ENCODE measurements around the gene IGSF23. TPM values are rescaled to one million over a fixed set of nuclear protein-coding genes. Genes with fewer than 3 reads are reported as not detected.
A peak's percentile ranks its signal among the peaks of the same experiment; 100 is the strongest.
"Not testable (repeated sequence)": the region's sequence is repeated elsewhere in the genome, so short reads cannot be mapped to it uniquely, and the experiment has no call there.

The IGSF23 gene
- total and polyA plus RNA-seq, 2 of the 4 experiments (the other 2 are of a cell fraction): 0.27 TPM; not detected in 1

DNA sequence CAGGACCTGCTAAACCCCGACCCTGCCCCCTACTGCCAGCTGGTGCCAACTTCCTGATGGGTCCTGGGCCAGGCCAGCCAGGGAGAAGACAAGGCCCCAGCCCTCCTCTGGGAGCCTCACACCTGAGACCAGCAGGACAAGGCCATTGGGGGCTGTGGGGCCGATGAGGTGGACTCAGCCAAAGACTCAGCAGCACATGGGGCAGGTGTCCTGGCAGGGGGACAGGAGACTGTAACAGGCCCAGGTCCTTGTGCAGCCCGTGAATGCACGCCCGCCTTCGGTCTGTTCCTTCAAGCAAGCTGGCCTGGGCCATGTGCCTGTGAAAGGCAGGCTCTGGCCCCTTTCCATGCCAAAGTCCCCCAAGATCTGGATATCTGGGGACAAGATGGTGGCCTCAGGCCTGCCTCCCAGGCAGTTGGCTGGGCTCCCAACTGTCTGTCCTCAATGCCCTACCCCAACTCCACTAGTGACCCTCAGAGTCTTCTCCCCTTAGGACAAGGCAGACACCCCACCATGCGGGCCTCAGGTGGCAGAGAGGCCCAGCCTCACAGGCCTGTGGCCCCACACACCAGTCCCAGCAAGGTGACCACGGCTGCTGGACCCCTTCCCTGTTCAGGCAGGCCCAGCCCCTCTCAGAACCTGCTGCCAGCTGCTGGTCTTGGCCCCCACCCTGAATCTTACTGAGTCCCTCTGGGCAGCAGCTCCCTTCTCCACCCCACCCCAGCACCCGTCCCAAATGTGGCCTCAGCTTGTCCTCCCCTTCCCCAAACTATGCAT lies 70.3 kb downstream of the IGSF23 start (continued):
- TF ChIP-seq, protein P1, sequence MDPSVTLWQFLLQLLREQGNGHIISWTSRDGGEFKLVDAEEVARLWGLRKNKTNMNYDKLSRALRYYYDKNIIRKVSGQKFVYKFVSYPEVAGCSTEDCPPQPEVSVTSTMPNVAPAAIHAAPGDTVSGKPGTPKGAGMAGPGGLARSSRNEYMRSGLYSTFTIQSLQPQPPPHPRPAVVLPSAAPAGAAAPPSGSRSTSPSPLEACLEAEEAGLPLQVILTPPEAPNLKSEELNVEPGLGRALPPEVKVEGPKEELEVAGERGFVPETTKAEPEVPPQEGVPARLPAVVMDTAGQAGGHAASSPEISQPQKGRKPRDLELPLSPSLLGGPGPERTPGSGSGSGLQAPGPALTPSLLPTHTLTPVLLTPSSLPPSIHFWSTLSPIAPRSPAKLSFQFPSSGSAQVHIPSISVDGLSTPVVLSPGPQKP (IDR thresholded peaks at IDR 0.05; ENCODE audit: borderline replicate concordance, low read depth, low read length): no peak
- no peak for TF ChIP-seq CHD1 (IDR thresholded peaks at IDR 0.05; ENCODE audit: low read depth, low read length)

DNA sequence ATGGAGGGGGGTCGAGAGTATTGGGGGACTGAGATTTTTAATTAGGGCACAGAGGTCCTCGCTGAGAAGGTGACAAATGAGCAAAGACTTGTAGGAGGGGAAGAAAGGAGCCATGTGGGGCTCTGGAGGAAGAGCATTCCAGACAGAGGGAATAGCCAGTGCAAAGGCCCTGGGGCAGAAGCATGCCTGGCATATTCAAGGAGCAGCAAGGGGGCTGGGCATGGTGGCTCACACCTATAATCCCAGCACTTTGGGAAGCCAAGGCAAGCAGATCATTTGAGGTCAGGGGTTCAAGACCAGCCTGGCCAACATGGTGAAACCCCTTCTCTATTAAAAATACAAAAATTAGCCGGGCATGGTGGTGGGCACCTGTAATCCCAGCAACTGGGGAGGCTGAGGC lies 71.0 kb downstream of the IGSF23 start:
- H3K4me2 ChIP-seq (ENCODE audit: low read depth, low read length); H4K5ac ChIP-seq (ENCODE audit: low read depth, low read length); H3K9me3 ChIP-seq (ENCODE audit: control insufficient read depth, insufficient read depth, low read length); BruUV-seq (replicated peaks); H3K27me3 ChIP-seq (ENCODE audit: control insufficient read depth, insufficient read depth, low read length); CTCF ChIA-PET; H3K23ac ChIP-seq (ENCODE audit: low read depth, low read length); H3K9ac ChIP-seq (ENCODE audit: low read depth, low read length); H3K4me1 ChIP-seq (ENCODE audit: control insufficient read depth, insufficient read depth, low read length); intact Hi-C loops (cut with micrococcal nuclease); H3K4me3 ChIP-seq (ENCODE audit: insufficient read depth, low read depth, low read length); H3K79me1 ChIP-seq (ENCODE audit: low read depth in 1 of 2, low read length in 2 of 2); H3K18ac ChIP-seq (ENCODE audit: low read depth, low read length); ATAC-seq (ENCODE audit: low read depth); H4K20me1 ChIP-seq (ENCODE audit: insufficient read depth, low read length); dilution Hi-C loops (cut with HindIII; ENCODE audit: low sequenced_read_pairs, unreplicated experiment); H3K56ac ChIP-seq (ENCODE audit: extremely low read depth, insufficient read depth, low read length); H2AFZ ChIP-seq (replicated peaks; ENCODE audit: low read length, poor library complexity); H2BK15ac ChIP-seq (ENCODE audit: low read depth, low read length); DNase-seq; POLR2A ChIA-PET (ENCODE audit: unreplicated experiment); H3K9me1 ChIP-seq (ENCODE audit: insufficient read depth, low read length): not testable (repeated sequence)
- Histone ChIP-seq H3K27ac (ENCODE audit: insufficient read depth, low read length) (peak overlapping the region; percentile 82), H2AK9ac (replicated peaks; ENCODE audit: low read depth, low read length, poor library complexity) (peak overlapping the region; percentile 76), H2BK20ac (ENCODE audit: low read depth, low read length) (peak overlapping the region; percentile 66; the same call in 1 of the 2 replicates), H4K8ac (ENCODE audit: low read depth in 2 of 2, low read length in 2 of 2) (peak overlapping the region; percentile 46 to 99), H4K91ac (ENCODE audit: insufficient read depth, low read depth, low read length) (peak overlapping the region; percentile 51), H3K14ac (replicated peaks; ENCODE audit: low read depth, low read length) (peak overlapping the region; percentile 52; the same call in 1 of the 2 replicates), H2BK120ac (ENCODE audit: low read depth, low read length) (peak overlapping the region; percentile 78), H2AK5ac (ENCODE audit: low read depth, low read length) (peak overlapping the region; percentile 88), H3K4ac (ENCODE audit: low read depth, low read length) (peak overlapping the region; percentile 49), H3K36me3 (ENCODE audit: control insufficient read depth, insufficient read depth, low read length) (peaks cover 16% of the 10 kb centered on the region; the same call in 1 of the 2 replicates), H2BK5ac (ENCODE audit: low read depth, low read length, poor library complexity, severe bottlenecking) (peak overlapping the region; percentile 99)
- in situ Hi-C loops (cut with MboI; ENCODE audit: low sequenced_read_pairs): loop anchor here (10.0 kb wide), 1 partner anchor 270 kb away; the partner anchor contains the start of gene CLPTM1
- WGBS, 2 experiments (ENCODE audit: extremely low coverage in 2 of 2, insufficient read length in 1 of 2): 100% methylated on average over 1 to 3 of the region's 3 CpGs

All from IMR-90 (cell line).